ENCODE data around the gene CRY1.
"Not testable (repeated sequence)": the region's sequence is repeated elsewhere in the genome, so short reads cannot be mapped to it uniquely, and the experiment has no call there.

CRY1 gene

DNA sequence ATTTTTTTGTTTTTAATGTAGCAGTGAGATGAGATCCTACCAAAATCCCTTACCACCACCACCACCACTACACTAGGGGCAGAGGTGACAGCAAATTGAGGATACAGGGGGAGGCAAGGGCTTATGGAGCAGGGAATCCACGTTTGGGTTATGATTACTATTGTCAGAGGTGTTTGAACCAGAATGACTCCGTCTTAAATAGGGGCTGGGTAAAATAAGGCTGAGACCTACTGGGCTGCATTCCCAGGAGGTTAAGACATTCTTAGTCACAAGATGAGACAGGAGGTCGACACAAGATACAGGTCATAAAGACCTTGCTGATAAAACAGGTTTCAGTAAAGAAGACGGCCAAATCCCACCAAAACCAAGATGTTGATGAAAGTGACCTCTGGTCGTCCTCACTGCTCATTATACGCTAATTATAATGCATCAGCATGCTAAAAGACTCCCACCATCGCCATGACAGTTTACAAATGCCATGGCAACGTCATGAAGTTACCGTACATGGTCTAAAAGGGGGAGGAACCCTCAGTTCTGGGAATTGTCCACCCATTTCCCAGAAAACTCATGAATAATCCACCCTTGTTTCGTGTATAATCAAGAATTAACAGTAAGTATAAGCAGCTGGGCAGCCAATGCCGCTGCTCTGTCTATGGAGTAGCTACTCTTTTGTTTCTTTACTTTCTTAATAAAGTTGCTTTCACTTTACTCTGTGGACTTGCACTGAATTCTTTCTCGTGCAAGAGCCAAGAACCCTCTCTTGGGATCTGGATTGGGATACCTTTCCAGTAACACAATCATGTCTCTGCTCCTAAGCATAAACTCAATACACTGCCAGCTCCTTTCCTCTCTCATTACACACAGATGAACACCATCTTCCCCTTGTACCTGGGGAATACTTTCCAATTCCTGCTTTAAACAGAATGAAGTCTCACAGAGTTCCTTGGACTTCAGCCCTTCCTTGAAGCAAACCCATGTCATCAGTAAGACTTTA, 16.7 kb upstream of the CRY1 start:
- Histone ChIP-seq H3K27ac (no peak overlapping the region), H3K4me3 (no peak overlapping the region)

DNA sequence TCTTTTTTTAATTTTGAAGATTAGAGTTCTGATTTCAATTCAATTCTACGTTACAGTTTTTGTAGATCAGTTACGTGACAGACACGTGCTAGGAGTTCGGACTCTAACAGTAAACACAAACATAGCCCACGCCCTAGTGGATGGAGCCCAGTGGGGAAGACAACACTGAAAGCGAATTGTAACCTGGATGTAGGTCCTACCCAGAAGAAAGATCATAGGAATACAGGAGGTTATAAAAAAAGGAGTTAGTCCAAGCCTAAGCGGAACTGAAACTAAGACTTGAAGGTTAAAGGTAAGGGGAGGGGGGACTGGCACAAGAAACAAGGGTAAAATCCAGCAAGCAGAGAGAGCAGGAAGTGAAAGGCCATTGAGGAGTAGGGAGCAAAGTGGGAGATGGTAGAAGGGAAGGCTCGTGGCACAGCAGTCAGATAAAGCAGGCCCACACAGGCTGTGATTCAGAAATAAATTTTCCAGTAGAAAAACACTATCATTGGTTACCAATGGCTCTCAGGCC, 15.7 kb upstream of the CRY1 start:
- Histone ChIP-seq H3K27ac (no peak overlapping the region), H3K4me3 (no peak overlapping the region)

DNA sequence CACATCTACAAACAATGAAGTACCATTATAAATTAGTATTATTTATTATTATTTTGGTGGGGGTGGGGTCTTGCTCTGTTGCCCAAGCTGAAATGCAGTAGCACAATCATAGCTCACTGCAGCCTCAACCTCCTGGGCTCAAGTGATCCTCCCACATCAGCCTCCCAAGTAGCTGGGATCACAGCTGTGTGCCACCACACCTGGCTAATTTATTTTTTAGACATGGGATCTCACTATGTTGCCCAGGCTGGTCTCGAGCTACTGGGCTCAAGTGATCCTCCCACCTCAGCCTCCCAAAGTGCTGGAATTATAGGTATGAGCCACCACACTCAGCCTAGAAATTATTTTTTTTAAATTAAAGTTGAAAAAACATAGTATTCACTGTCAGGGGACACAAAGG, 15.0 kb upstream of the CRY1 start:
- not testable (repeated sequence) for H3K27ac ChIP-seq, H3K4me3 ChIP-seq

DNA sequence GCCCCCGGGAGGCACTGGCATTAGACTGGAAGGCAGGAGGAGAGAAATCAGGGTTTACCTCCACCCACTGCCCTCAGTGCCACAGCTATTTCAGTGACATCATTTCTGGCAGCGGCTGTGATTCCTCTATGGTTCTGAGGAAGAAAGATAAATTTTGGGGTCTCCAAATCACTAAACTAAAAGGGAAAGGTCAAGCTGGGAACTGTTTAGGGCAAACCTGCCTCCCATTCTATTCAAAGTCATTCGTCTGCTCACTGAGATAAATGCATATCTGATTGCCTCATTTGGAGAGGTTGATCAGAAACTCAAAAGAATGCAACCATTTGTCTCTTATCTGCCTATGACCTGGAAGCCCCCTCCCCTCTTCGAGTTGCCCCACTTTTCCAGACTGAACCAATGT, 14.0 kb upstream of the CRY1 start:
- no peak overlapping the region for H3K27ac ChIP-seq

DNA sequence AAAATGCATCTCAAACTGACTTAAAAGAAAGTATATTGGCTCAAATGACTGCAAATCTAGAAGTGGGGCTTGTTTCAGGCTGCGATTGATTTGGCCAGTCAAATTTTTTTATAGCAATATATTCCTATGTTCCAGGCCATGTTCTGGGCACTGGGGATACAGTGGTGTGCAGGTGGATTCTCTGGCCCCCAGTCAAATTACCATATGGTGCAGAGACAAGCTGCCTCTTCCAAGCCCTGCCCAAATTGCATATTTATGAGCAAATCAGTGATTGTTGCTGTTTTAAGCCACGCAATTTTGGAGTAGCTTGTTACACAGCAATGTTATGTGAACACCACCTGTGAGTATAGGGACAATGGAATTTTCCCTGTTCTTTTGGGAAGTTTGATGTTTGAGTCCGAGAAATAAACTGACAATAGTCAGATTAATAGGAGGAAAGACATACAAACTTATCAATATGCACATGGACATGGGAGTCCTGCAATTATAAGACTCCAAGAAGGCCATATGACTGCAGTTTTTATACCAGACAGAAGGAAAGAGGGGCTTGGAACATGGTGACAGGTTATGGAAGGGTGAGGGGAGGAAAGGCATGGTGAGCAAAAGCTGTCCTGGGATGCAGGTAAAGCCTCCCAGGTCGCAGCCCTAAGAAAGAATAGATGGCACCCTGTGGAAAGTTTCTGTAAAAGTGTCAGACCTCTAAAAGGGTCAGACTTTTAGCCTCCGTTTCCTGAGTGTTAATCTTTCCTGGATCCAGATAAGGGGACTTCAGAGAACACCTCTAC, 13.1 kb upstream of the CRY1 start:
- H3K27ac ChIP-seq, result no peak overlapping the region

More for the DNA sequence above, 14.0 kb upstream of the CRY1 start:
- H3K4me3 ChIP-seq, result no peak overlapping the region

DNA sequence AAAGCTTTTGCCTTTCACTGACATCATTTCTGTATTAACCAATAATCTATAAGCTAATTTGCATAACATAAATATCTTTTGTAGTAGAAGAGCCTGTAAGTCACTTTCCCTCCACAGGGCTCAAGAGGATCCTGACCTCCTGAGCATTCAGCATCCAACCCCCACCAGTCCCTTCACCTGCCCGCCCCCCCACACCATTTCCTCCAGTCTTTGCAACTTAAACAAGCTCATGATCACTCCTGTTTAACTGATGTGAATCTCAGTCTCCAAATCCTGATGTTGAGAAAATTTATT, 12.0 kb upstream of the CRY1 start:
- H3K4me3 ChIP-seq, result no peak overlapping the region
- H3K27ac ChIP-seq, result no peak overlapping the region

More for the DNA sequence above, 13.1 kb upstream of the CRY1 start:
- no peak overlapping the region for H3K4me3 ChIP-seq

DNA sequence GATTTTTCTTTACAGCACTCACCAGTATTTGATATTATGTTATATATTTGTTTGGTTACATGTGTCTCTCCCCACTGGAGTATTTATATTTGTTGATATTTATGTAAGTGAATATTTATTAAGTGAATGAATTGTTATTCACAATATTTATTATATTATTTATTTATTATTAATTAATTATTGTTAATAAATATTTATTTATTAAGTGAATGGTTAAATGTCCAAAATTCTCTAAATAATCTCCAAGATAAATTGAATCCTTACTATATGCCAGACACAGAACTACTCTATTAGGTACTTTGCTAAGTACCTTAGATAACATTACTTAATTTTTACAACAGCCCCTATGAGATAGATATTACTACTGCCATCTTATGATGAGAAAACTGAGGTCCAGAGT, 10.2 kb upstream of the CRY1 start:
- no peak overlapping the region for H3K4me3 ChIP-seq
- no peak overlapping the region for H3K27ac ChIP-seq

DNA sequence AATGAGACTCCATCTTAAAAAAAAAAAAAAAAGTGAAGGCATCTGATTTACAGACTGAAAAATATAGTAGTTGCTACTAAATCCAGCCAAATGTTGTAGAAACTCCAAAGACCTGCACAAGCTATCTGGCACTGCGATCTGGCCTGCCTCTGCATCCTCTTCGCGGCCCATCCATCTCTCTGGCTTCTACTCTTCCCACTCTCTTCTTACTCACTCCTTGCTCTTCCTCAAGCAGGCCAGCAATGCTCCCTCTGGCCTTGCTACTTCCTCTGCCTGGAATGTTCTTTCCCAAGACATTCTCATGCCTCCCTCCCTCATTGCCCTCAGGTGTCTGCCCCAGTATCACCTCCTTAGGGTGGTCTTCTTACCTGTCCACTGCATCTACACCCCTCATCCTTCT, 9.7 kb upstream of the CRY1 start:
- H3K4me3 ChIP-seq, result no peak overlapping the region
- no peak overlapping the region for H3K27ac ChIP-seq

DNA sequence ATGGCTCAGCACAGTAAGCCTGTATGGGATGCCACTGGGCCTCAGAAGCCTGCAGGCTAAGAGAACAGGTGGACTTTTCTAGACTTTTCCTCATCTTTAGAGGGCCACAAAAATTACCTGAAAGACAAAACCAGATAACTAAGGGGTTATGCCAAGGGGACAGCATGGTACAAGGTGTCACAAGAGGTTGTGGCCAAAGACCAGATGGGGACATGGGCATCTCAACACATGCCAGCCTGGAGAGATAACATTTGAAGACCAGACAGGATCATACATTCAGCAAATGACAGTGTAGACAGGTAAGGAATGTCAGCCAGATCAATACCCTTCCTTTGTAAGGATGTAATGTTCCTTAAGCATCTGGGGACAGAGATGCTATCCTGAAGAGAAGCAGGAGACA, 8.9 kb upstream of the CRY1 start:
- Histone ChIP-seq H3K27ac (no peak overlapping the region), H3K4me3 (no peak overlapping the region)

DNA sequence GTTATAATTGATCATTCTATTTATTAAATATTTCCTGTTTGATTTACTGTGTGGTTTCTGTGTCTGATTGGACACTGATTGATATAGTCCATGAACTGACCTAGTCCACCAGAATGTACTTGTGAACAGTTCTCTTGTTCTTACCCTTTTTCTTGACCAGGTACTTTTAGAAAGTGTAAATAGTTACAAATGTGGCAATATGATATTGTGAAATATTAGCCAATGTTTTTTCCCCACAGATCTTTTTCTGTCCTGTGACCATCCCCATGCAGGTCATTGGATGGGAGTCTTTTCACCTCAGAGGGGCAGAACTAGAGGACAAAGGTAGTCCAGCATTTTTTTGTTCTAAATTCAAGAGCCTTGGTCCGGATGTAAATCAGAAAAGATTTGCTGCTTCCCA, 8.3 kb upstream of the CRY1 start:
- no peak overlapping the region for H3K4me3 ChIP-seq
- H3K27ac ChIP-seq, result no peak overlapping the region

DNA sequence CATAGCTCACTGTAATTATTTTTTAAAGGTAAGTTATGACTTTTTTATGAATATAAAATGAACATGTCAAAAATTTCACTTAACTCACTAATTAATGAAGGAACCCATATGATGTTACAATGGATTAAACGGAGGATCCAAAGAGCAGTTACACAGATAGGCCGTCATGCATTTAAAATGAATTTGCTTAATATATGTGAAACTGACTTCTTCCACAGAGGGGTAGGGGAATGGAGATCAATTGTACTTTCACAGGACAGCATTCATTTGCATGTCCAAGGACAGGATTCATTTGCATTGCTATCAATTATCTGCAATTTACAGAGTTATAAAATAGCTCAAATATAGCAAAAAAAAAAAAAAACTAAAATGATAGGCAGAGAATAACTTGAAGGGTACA, 6.6 kb upstream of the CRY1 start:
- no peak overlapping the region for H3K4me3 ChIP-seq
- H3K27ac ChIP-seq, result no peak overlapping the region

DNA sequence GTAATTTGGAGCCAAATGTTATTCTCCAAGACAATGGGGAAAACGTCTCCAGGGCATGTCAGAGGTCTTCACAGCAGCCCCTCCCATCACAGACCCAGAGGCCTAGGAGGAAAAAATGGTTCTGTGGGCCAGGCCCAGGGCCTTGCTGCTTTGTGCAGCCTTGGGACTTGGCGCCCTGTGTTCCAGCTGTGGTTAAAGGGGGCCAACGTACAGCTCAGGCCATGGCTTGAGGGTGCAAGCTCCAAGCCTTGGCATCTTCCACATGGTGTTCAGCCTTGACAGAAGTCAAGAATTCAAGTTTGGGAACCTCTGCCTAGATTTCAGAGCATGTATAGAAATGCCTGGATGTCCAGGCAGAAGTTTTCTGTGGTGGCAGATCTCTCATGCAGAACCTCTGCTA, 3.2 kb upstream of the CRY1 start:
- Histone ChIP-seq H3K4me3 (no peak overlapping the region), H3K27ac (no peak overlapping the region)

DNA sequence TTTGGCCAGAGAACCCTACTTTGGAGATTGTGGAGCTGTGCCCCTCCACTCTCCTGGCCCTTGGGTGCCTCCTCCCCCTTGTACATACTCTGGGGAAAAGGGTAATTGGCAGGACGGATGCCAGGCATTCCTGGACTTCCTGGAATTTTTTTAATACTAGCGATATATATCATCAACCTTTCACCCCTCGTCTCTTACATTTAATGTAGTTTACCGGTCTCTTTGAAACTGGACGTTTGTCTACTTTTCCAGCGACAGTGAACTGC, 767 bp upstream of the CRY1 start:
- Histone ChIP-seq H3K27ac (peak overlapping the region in 20 of 21 experiments; percentile 33 to 100 (median 92)), H3K4me3 (peak overlapping the region; percentile 57 to 92 (median 84))

DNA sequence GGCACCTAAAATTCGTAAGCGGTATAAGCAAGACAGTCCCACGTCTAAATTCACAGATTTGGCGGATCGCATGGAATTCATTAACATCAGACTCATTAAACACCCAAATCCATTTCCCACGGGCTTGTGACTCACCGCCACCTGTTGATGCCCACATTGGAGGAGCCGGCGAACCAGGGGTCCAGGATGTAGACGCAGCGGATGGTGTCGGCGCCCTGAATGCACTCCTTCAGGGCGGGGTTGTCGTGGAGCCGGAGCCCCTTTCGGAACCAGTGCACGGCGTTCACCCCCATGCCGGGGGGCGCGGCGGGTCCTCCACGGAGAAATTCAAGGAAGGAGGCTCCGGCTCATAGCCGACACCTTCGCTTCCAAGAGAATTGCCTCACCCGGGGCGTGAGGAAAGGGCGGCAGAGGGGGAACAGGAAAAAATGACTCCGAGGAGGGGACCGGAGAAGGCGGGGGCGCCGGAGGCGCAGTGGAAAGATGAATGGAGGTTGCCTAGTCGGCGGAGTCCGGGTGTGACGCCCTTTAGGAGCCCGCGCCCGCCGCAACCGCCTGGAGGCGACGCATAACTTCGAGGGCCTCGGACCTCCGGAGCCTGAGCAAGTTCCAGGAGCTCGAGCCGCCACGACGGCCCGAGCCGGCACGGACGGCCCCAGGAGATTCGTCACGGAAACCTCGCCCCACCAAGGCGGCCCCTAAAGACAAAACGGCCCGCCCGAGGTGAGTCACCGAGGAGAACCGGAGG, 506 bp downstream of the CRY1 start:
- Histone ChIP-seq H3K4me3 (peak overlapping the region; percentile 57 to 92 (median 84)), H3K27ac (peak overlapping the region; percentile 76 to 100 (median 91))

DNA sequence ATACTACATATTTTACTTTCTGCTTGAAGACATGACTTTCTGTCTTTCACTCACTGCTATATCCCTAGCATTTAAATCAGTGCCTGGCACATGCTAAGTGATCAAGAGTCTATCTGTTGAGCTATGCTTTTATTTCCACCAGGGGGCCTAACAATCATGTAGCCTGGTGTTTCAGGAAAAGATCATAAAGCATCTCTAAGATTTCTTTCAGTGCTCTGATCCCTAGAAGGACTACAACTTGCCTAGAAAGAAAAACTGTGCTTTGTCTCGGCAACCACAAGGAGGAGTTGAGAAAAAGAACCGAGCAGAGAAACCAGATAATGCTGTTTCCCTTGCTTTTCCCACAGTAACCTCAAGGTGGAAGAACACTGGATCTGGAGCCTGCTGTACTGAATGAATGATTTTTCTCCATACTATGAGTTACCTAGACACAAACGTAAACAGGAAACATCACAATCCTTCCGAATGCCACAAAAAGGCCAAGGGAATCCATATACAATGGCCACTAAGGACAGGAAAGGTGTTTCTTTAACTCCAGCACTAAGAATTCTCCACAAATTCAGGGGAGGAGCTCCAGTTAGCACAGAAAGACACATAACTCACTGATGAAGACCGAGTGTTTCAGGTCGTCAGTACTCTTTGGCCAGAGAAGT, 1.2 kb downstream of the CRY1 start:
- Histone ChIP-seq H3K4me3 (peak overlapping the region; percentile 57 to 92 (median 84)), H3K27ac (peak overlapping the region in 17 of 21 experiments; percentile 83 to 100 (median 94))

DNA sequence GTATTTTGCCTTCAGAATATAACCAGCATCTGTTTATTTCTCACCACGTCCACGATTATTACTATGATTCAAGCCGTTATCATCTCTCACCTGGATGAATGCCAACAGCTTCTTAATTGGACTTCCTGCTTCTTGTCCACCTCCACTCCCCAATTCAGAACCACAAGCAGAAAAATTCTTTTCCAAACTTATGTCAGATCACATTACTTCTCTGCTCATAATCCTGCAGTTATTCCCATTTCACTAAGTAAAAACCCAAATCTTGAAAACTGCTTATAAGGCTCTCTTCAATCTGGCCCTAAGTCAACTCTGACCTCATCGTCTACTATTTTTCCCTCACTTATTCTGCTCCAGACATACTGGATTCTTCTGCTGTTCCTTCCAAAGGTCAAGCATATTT, 2.0 kb downstream of the CRY1 start:
- H3K27ac ChIP-seq, result peak overlapping the region in 1 of 21 experiments; percentile 94
- peak overlapping the region in 1 of 7 experiments; percentile 82 for H3K4me3 ChIP-seq

DNA sequence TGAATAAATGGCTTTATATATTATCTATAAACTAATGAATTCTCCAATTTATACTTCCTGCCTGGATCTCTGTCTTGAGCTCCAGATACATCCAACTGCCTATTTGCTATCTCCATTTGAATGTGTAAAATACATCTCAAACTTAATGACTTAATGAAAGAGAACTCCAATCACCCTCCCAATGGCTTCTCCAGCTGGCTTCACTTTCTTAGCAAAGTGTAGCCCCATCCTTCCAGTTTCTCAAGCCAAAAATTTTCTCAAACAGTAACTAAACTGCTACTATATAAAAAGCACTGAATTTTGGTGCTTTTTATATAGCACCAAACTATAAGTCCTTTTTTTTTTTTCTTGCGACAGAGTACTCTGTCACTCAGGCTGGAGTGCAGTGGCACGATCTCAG, 2.6 kb downstream of the CRY1 start:
- no peak overlapping the region for H3K4me3 ChIP-seq
- H3K27ac ChIP-seq, result no peak overlapping the region

DNA sequence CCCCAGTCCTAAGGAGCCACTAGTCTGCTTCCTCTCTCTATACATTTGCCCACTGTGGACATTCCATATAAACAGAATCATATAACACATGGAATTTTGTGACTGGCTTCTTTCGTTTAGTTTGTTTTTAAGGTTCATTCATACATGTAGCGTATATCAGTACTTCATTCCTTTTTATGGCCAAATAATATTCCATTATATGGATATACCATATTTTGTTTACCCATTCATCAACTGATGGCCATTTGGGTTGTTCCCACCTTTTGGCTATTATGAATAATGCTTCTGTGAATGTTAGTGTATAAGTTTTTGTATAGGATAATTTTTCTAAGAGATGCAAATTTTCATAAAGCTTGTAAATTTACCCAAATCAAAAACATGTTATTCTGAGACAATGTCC, 4.4 kb downstream of the CRY1 start:
- H3K4me3 ChIP-seq, result no peak overlapping the region
- no peak overlapping the region for H3K27ac ChIP-seq

DNA sequence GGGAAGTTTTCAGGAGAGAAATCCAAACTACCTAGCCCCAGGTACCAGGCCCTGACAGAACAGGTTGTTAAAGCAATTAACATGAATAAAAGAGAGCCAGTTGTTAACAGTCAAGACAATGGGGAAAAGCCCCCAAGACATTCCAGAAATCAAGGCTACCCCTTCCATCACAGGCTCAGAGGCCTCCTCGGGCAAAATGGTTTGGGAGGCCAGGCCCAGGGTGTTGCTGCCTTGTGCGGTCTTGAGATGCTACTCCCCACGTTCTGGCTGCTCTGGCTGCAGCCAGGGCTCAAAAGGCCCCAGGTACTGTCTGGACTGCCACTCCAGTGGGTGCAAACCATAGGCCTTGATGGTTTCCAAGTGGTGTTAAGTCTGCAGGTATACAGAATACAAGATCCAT, 7.0 kb downstream of the CRY1 start:
- Histone ChIP-seq H3K27ac (no peak overlapping the region), H3K4me3 (no peak overlapping the region)

DNA sequence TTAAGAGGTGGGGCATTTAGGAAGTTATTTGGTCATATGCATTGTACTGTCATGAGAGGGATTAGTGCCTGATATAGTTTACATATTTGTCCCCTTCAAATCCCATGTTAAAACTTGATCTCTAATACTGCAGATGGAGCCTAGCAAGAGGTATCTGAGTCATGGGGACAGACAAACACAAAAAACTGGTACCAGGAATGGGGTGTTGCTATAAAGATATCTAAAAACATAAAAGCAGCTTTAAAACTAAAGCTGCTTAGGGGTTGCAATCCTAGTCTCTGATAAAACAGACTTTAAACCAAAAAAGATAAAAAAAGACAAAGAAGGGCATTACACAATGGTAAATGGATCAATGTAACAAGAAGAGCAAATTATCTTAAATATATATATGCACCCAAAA, 11.6 kb downstream of the CRY1 start:
- Histone ChIP-seq H3K4me3 (no peak overlapping the region), H3K27ac (no peak overlapping the region)

Measured in skin epidermis (tissue), 12 donors.